GM23338 (cell line): ENCODE data around the gene MTCL1. TPM values are rescaled to one million over a fixed set of nuclear protein-coding genes. Genes with fewer than 3 reads are reported as not detected.
A peak's percentile ranks its signal among the peaks of the same experiment; 100 is the strongest.

Experiments used
- ATAC-seq: fragments of 200-7000 bp; cut with Tn5 transposase; 3 replicates; pipeline ENCODE4 v1.9.1; 2020
- DNase-seq: peaks from one replicate; pipeline ENCODE4 v3.0.0-alpha.2; 2015; ENCODE audit warnings: low spot score
- H2AFZ ChIP-seq: fragments of 200-600 bp; sonication (generic); 2 replicates; pipeline ENCODE4 v1.8.0; 2016; ENCODE audit warnings: antibody characterized with exemption, mild to moderate bottlenecking, moderate library complexity
- H3F3A ChIP-seq: fragments of 200-600 bp; sonication (generic); replicated peaks from 2 replicates; pipeline ENCODE4 v1.8.0; 2017; ENCODE audit warnings: antibody characterized with exemption, mixed run types, low read depth
- H3K27ac ChIP-seq: fragments of 200-600 bp; sonication (generic); 2 replicates; pipeline ENCODE4 v1.6.1; 2016; ENCODE audit warnings: low read depth
- H3K27me3 ChIP-seq: fragments of 200-600 bp; sonication (generic); 2 replicates; pipeline ENCODE4 v1.8.0; 2016; ENCODE audit warnings: mild to moderate bottlenecking, mixed run types, moderate library complexity; ENCODE audit not compliant: insufficient read depth
- H3K36me3 ChIP-seq: fragments of 200-600 bp; sonication (generic); 2 replicates; pipeline ENCODE4 v1.8.0; 2016; ENCODE audit warnings: mild to moderate bottlenecking; ENCODE audit not compliant: insufficient read depth
- H3K4me1 ChIP-seq: fragments of 200-600 bp; sonication (generic); 2 replicates; pipeline ENCODE4 v1.8.0; 2016; ENCODE audit warnings: mild to moderate bottlenecking, moderate library complexity; ENCODE audit not compliant: insufficient read depth
- H3K4me2 ChIP-seq: fragments of 200-600 bp; sonication (generic); 2 replicates; pipeline ENCODE4 v1.7.1; 2017; ENCODE audit warnings: mixed run types
- H3K4me3 ChIP-seq: fragments of 200-600 bp; sonication (generic); 2 replicates; pipeline ENCODE4 v1.6.1; 2016; ENCODE audit warnings: mixed run types
- H3K79me2 ChIP-seq: fragments of 200-600 bp; sonication (generic); replicated peaks from 2 replicates; pipeline ENCODE4 v1.8.0; 2017; ENCODE audit warnings: mild to moderate bottlenecking; ENCODE audit not compliant: insufficient read depth
- H3K9me2 ChIP-seq: fragments of 200-600 bp; sonication (generic); 2 replicates; pipeline ENCODE4 v1.8.0; 2017; ENCODE audit not compliant: insufficient read depth
- H4K20me1 ChIP-seq: fragments of 200-600 bp; sonication (generic); replicated peaks from 2 replicates; pipeline ENCODE4 v1.8.0; 2017; ENCODE audit warnings: mild to moderate bottlenecking; ENCODE audit not compliant: insufficient read depth
- H3K27ac Mint-ChIP-seq: 2 replicates; pipeline ENCODE4 v1.8.0; 2020; ENCODE audit warnings: inconsistent platforms, mild to moderate bottlenecking, moderate library complexity, mixed read lengths
- H3K27me3 Mint-ChIP-seq: 3 replicates; pipeline ENCODE4 v1.8.0; 2022; ENCODE audit warnings: low read depth, mild to moderate bottlenecking, moderate library complexity, mixed read lengths, inconsistent platforms; ENCODE audit not compliant: insufficient read depth, poor library complexity
- H3K36me3 Mint-ChIP-seq: 3 replicates; pipeline ENCODE4 v1.8.0; 2021; ENCODE audit warnings: low read depth, mild to moderate bottlenecking, inconsistent platforms, moderate library complexity, mixed read lengths
- H3K4me1 Mint-ChIP-seq: 3 replicates; pipeline ENCODE4 v1.8.0; 2020; ENCODE audit warnings: mild to moderate bottlenecking, inconsistent platforms, mixed read lengths
- H3K4me3 Mint-ChIP-seq: 3 replicates; pipeline ENCODE4 v1.8.0; 2021; ENCODE audit warnings: moderate library complexity, mild to moderate bottlenecking, inconsistent platforms, mixed read lengths
- H3K9me3 Mint-ChIP-seq: 3 replicates; pipeline ENCODE4 v1.8.0; 2020; ENCODE audit warnings: moderate library complexity, mild to moderate bottlenecking, inconsistent platforms, mixed read lengths
- CREB1 ChIP-seq: fragments of 250-450 bp; sonication (Bioruptor Pico); IDR thresholded peaks from 2 replicates; pipeline ENCODE4 v1.5.0; 2020; ENCODE audit warnings: low read depth, mild to moderate bottlenecking, moderate library complexity
- EZH2 ChIP-seq: fragments of 200-600 bp; sonication (generic); IDR thresholded peaks from one replicate; pipeline ENCODE4 v1.8.0; 2017; ENCODE audit warnings: antibody characterized with exemption, mild to moderate bottlenecking, low read depth; ENCODE audit not compliant: unreplicated experiment
- EZH2phosphoT487 ChIP-seq: fragments of 200-600 bp; sonication (generic); IDR thresholded peaks from one replicate; pipeline ENCODE4 v1.8.1; 2018; ENCODE audit warnings: antibody characterized with exemption; ENCODE audit not compliant: unreplicated experiment
- JUNB ChIP-seq: IDR thresholded peaks from one replicate; pipeline ENCODE4 v1.6.1; 2016; ENCODE audit warnings: antibody characterized with exemption; ENCODE audit not compliant: unreplicated experiment
- NANOG ChIP-seq: IDR thresholded peaks from 2 replicates; pipeline ENCODE4 v1.6.1; 2016; ENCODE audit warnings: antibody characterized with exemption, borderline replicate concordance
- POLR2AphosphoS5 ChIP-seq: IDR thresholded peaks from 2 replicates; pipeline ENCODE4 v1.6.1; 2016; ENCODE audit warnings: antibody characterized with exemption, low read depth
- STAT1 ChIP-seq: IDR thresholded peaks from one replicate; pipeline ENCODE4 v1.6.1; 2016; ENCODE audit warnings: antibody characterized with exemption; ENCODE audit not compliant: unreplicated experiment
- ZNF114 ChIP-seq: fragments of 250-450 bp; sonication (Bioruptor Pico); IDR thresholded peaks from 2 replicates; pipeline ENCODE4 v1.5.0; 2020; ENCODE audit warnings: mild to moderate bottlenecking, moderate library complexity
- ZNF331 ChIP-seq: fragments of 250-450 bp; sonication (Bioruptor Pico); IDR thresholded peaks from 2 replicates; pipeline ENCODE4 v1.5.0; 2020; ENCODE audit warnings: low read depth, mild to moderate bottlenecking, moderate library complexity
- polyA plus RNA-seq: library from polyadenylated mRNA; unstranded; fragments of >200 nt; fragmentation: Nextera tagmentation; extraction: Ambion mirVana; gene quantifications from 2 replicates; pipeline ENCODE4 v1.2.1, GENCODE V29; 2016
- total RNA-seq: library from RNA; depleted of rRNA; stranded (reverse); fragments of >200 nt; shearing (Covaris generic); gene quantifications from 2 replicates; pipeline ENCODE4 v1.2.3, GENCODE V29; 2014
- TF ChIP-seq, protein P1 (sequence below), 2 experiments: fragments of 200-600 bp in 1 of 2; sonication (generic) in 1 of 2; conservative IDR thresholded peaks; 2 replicates each; pipeline versions ENCODE4 v1.5.1 to v1.6.1; 2016 to 2017; ENCODE audit warnings: antibody characterized with exemption in 2 of 2, low read depth in 2 of 2, mild to moderate bottlenecking in 2 of 2, moderate library complexity in 1 of 2
- TF ChIP-seq, protein P2 (sequence below): IDR thresholded peaks from 2 replicates; pipeline ENCODE4 v1.6.1; 2016; ENCODE audit warnings: antibody characterized with exemption
- TF ChIP-seq, protein P3 (sequence below): IDR thresholded peaks from one replicate; pipeline ENCODE4 v1.6.1; 2018; ENCODE audit warnings: antibody characterized with exemption; ENCODE audit not compliant: unreplicated experiment

The MTCL1 gene
- total and polyA plus RNA-seq, 2 experiments from 2014 or later: 14.4 to 45.0 TPM

DNA sequence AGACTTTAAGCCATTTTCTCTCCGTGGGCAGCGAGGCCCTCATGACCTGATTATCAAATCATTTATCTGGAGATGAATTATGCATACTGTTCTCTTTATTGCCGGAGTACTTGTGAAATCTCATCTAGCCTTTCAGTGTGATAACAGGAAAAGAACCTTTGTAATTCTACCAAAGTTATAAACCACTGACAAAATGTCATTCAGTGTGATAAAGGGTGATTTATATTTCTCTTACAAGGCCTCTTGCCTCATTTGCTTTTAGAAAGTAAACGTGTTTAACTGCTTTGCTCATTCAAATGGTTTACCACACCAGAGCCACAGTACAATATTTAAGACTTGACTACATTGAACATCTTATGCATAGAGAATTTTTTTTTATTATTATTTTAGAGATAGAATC is 13.8 kb downstream of the MTCL1 start:
- H3K4me3 Mint-ChIP-seq: no peak overlapping the region
- TF ChIP-seq CREB1 (no peak), ZNF114 (CRISPR knock-in tag) (no peak)

DNA sequence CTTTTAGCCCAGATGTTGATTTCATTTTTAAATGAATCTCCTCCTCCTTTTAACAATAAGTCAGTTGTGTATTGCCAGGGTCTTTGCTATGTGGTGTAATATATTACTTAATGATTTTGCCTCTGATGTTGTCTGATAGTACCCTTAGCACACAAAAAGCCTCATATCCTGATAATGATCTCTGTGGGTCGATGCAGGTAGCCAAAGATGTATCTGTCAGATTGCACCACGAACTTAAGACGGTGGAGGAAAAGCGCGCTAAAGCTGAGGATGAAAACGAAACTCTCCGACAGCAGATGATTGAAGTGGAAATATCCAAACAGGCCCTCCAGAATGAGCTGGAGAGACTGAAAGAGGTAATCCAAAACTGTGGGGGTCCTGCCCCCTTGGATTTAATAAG is 14.8 kb downstream of the MTCL1 start:
- peaks cover 50% of the 10 kb centered on the region for H3K36me3 Mint-ChIP-seq
- Histone ChIP-seq H2AFZ (no peak overlapping the region), H3F3A (no peaks in the 10 kb centered on the region), H3K4me3 (no peak overlapping the region), H3K79me2 (peaks cover 33% of the 10 kb centered on the region), H3K27me3 (no peaks in the 10 kb centered on the region), H3K9me2 (no peaks in the 10 kb centered on the region), H3K27ac (0 out of 2 replicates have a peak overlapping the region, but pooled peaks have one; percentile 57), H3K4me1 (peaks cover 64% of the 10 kb centered on the region), H4K20me1 (no peaks in the 10 kb centered on the region), H3K4me2 (no peak overlapping the region), H3K36me3 (no peaks in the 10 kb centered on the region; the same call in 1 of the 2 replicates)
- peaks cover 4% of the 10 kb centered on the region for H3K27me3 Mint-ChIP-seq
- no peak for DNase-seq
- H3K9me3 Mint-ChIP-seq: no peaks in the 10 kb centered on the region
- no peak overlapping the region for H3K4me3 Mint-ChIP-seq
- H3K27ac Mint-ChIP-seq: peak overlapping the region; percentile 3; the same call in 1 of the 2 replicates
- peaks cover 72% of the 10 kb centered on the region for H3K4me1 Mint-ChIP-seq
- ATAC-seq: no peak
- TF ChIP-seq NANOG (no peak), EZH2 (no peak), STAT1 (no peak), POLR2AphosphoS5 (no peak), ZNF114 (CRISPR knock-in tag) (no peak), ZNF331 (CRISPR knock-in tag) (no peak), JUNB (no peak), EZH2phosphoT487 (no peak)
- TF ChIP-seq, protein P1, sequence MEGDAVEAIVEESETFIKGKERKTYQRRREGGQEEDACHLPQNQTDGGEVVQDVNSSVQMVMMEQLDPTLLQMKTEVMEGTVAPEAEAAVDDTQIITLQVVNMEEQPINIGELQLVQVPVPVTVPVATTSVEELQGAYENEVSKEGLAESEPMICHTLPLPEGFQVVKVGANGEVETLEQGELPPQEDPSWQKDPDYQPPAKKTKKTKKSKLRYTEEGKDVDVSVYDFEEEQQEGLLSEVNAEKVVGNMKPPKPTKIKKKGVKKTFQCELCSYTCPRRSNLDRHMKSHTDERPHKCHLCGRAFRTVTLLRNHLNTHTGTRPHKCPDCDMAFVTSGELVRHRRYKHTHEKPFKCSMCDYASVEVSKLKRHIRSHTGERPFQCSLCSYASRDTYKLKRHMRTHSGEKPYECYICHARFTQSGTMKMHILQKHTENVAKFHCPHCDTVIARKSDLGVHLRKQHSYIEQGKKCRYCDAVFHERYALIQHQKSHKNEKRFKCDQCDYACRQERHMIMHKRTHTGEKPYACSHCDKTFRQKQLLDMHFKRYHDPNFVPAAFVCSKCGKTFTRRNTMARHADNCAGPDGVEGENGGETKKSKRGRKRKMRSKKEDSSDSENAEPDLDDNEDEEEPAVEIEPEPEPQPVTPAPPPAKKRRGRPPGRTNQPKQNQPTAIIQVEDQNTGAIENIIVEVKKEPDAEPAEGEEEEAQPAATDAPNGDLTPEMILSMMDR (conservative IDR thresholded peaks at IDR 0.05; ENCODE audit: low read depth in 2 of 2): no peak
- TF ChIP-seq, protein P2, sequence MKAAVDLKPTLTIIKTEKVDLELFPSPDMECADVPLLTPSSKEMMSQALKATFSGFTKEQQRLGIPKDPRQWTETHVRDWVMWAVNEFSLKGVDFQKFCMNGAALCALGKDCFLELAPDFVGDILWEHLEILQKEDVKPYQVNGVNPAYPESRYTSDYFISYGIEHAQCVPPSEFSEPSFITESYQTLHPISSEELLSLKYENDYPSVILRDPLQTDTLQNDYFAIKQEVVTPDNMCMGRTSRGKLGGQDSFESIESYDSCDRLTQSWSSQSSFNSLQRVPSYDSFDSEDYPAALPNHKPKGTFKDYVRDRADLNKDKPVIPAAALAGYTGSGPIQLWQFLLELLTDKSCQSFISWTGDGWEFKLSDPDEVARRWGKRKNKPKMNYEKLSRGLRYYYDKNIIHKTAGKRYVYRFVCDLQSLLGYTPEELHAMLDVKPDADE: no peak
- TF ChIP-seq, protein P3, sequence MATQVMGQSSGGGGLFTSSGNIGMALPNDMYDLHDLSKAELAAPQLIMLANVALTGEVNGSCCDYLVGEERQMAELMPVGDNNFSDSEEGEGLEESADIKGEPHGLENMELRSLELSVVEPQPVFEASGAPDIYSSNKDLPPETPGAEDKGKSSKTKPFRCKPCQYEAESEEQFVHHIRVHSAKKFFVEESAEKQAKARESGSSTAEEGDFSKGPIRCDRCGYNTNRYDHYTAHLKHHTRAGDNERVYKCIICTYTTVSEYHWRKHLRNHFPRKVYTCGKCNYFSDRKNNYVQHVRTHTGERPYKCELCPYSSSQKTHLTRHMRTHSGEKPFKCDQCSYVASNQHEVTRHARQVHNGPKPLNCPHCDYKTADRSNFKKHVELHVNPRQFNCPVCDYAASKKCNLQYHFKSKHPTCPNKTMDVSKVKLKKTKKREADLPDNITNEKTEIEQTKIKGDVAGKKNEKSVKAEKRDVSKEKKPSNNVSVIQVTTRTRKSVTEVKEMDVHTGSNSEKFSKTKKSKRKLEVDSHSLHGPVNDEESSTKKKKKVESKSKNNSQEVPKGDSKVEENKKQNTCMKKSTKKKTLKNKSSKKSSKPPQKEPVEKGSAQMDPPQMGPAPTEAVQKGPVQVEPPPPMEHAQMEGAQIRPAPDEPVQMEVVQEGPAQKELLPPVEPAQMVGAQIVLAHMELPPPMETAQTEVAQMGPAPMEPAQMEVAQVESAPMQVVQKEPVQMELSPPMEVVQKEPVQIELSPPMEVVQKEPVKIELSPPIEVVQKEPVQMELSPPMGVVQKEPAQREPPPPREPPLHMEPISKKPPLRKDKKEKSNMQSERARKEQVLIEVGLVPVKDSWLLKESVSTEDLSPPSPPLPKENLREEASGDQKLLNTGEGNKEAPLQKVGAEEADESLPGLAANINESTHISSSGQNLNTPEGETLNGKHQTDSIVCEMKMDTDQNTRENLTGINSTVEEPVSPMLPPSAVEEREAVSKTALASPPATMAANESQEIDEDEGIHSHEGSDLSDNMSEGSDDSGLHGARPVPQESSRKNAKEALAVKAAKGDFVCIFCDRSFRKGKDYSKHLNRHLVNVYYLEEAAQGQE: no peak

More for the DNA sequence above, 13.8 kb downstream of the MTCL1 start:
- peaks cover 54% of the 10 kb centered on the region for H3K36me3 Mint-ChIP-seq
- H3K4me1 Mint-ChIP-seq: peaks cover 66% of the 10 kb centered on the region
- H3K9me2 ChIP-seq: no peaks in the 10 kb centered on the region
- peaks cover 57% of the 10 kb centered on the region for H3K4me1 ChIP-seq
- H3K79me2 ChIP-seq: peaks cover 41% of the 10 kb centered on the region
- peak overlapping the region; percentile 57; the same call in 1 of the 2 replicates for H3K27ac ChIP-seq
- no peaks in the 10 kb centered on the region; the same call in 1 of the 2 replicates for H3K36me3 ChIP-seq
- H3K27me3 Mint-ChIP-seq: peaks cover 7% of the 10 kb centered on the region
- H3K27ac Mint-ChIP-seq: no peak overlapping the region
- DNase-seq: no peak
- H3F3A ChIP-seq: no peaks in the 10 kb centered on the region
- no peak overlapping the region for H3K4me2 ChIP-seq
- no peak overlapping the region for H2AFZ ChIP-seq
- no peaks in the 10 kb centered on the region for H4K20me1 ChIP-seq
- no peak for ATAC-seq
- H3K9me3 Mint-ChIP-seq: no peaks in the 10 kb centered on the region
- H3K27me3 ChIP-seq: no peaks in the 10 kb centered on the region
- no peak overlapping the region for H3K4me3 ChIP-seq
